ENCODE measurements around the gene COL8A2. TPM values are rescaled to one million over a fixed set of nuclear protein-coding genes. Genes with fewer than 3 reads are reported as not detected.

The COL8A2 gene
- total RNA-seq, 1 experiment from 2014 or later: 1.2 TPM

DNA sequence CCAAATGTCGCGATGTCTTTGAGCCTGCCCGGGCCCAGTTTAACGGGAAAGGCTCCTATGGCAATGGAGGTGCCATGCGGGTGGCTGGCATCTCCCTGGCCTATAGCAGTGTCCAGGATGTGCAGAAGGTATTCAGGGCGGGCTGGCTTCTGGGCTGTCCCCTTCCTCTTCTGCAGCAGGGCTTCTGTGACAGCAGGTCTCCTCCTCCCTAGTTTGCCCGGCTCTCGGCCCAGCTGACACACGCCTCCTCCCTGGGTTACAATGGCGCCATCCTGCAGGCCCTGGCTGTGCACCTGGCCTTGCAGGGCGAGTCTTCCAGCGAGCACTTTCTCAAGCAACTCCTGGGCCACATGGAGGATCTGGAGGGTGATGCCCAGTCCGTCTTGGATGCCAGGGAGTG lies 33.3 kb downstream of the COL8A2 start:
- Histone ChIP-seq H3K4me1 (ENCODE audit: control insufficient read depth, insufficient read depth, low read length) (no peaks in the 10 kb centered on the region; the same call in 1 of the 2 replicates), H3K4me3 (ENCODE audit: low read depth in 2 of 2, low read length in 2 of 2) (no peak overlapping the region), H3K36me3 (ENCODE audit: control insufficient read depth, insufficient read depth, low read length) (peaks cover 13% of the 10 kb centered on the region), H3K27ac (ENCODE audit: low read length) (no peak overlapping the region), H3K27me3 (ENCODE audit: control insufficient read depth, insufficient read depth, low read length) (no peaks in the 10 kb centered on the region), H3K9me3 (ENCODE audit: control insufficient read depth, insufficient read depth, low read depth, low read length) (no peaks in the 10 kb centered on the region)
- BruUV-seq (replicated peaks): no TSS peak
- intact Hi-C loops (cut with micrococcal nuclease; ENCODE audit: unreplicated experiment) (no loop called here), in situ Hi-C loops (cut with HindIII; ENCODE audit: low pct_unique_long_range_greater_than_20kb, low sequenced_read_pairs) (no loop called here)
- DNase-seq (ENCODE audit: low read depth, low spot score) (no peak), ATAC-seq (no peak)
- CTCF ChIA-PET: no interaction called here
- no peak for TF ChIP-seq TCF7L2 (IDR thresholded peaks at IDR 0.05; ENCODE audit: low read depth, low read length)
- POLR2A ChIA-PET: no interaction called here

DNA sequence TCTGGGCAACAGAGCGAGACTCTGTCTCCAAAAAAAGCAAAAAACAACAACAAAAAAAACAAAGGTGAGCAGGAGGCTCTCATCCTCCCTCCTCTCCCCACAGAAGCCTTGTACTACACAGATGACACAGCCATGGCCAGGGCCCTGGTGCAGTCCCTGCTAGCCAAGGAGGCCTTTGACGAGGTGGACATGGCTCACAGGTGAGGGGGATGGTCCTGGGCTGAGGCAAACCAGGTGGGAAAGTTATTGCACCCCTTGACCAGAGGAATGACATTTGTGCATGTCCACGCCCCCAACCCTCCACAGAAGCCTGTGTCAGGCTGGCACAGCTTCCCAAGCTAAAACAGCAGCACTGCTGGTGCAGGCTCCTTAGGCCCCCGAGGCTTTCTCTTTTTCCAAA lies 33.9 kb downstream of the COL8A2 start:
- no peak for DNase-seq (ENCODE audit: low read depth, low spot score)
- ChIA-PET CTCF (no interaction called here), POLR2A (interaction anchor here (0.7 kb wide), 1 partner anchor 58 kb away, joined by 3 read pairs; the partner anchor contains the start of gene TRAPPC3)
- TF ChIP-seq TCF7L2 (IDR thresholded peaks at IDR 0.05; ENCODE audit: low read depth, low read length) (no peak), CTCF (IDR thresholded peaks at IDR 0.05) (no peak), POLR2AphosphoS5 (IDR thresholded peaks at IDR 0.05; ENCODE audit: low read depth, low read length) (no peak), REST (IDR thresholded peaks at IDR 0.05; ENCODE audit: insufficient read depth in 1 of 2, low read depth in 2 of 2, low read length in 1 of 2) (no peak), SIN3A (IDR thresholded peaks at IDR 0.05; ENCODE audit: borderline replicate concordance, insufficient read depth, low read depth, low read length) (no peak)
- Histone ChIP-seq H3K27me3 (ENCODE audit: control insufficient read depth, insufficient read depth, low read length) (no peaks in the 10 kb centered on the region), H3K27ac (ENCODE audit: low read length) (no peak overlapping the region), H3K36me3 (ENCODE audit: control insufficient read depth, insufficient read depth, low read length) (peaks cover 13% of the 10 kb centered on the region), H3K4me1 (ENCODE audit: control insufficient read depth, insufficient read depth, low read length) (no peaks in the 10 kb centered on the region; the same call in 1 of the 2 replicates), H3K9me3 (ENCODE audit: control insufficient read depth, insufficient read depth, low read depth, low read length) (no peaks in the 10 kb centered on the region), H3K4me3 (ENCODE audit: low read depth in 2 of 2, low read length in 2 of 2) (no peak overlapping the region)
- no peak for ATAC-seq
- intact Hi-C loops (cut with micrococcal nuclease; ENCODE audit: unreplicated experiment) (no loop called here), in situ Hi-C loops (cut with HindIII; ENCODE audit: low pct_unique_long_range_greater_than_20kb, low sequenced_read_pairs) (no loop called here)
- BruUV-seq (replicated peaks): no TSS peak

DNA sequence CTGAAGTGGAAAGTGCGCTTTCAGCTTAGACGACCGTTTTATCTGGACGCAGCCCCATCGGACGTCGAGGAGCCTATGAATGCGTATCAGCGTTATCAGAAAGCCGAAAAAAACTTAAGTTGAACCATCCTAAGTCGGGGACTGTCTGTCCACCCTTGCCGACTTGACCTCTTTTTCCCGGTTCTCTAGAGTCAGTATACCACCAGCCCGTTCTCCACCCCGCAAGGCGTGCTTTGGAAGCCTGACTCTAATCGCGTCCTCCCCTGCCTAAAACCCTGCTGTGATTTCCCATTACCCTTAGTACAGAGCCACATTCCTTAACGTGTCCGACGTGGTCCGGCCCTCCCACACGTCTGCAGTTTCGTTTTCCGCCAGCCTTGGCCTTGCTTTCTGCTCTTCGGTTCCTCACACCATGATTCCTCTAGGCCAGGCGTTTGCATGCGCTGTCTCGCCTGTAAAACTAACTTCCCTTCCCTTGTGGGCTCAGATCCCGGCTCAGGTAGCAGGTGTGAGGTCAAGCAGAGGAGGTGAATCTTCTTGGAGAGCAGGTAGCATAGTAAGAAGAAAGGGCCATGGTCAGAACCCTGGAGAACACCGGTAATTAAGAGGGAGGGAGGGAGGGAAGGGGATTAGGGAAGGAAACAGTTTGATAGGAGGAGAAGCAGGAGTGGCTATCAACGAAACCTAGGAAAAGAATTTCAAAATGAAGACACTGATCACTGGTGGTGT lies 35.5 kb downstream of the COL8A2 start:
- Histone ChIP-seq H3K27ac (ENCODE audit: low read length) (peak overlapping the region; percentile 74), H3K4me1 (ENCODE audit: control insufficient read depth, insufficient read depth, low read length) (no peaks in the 10 kb centered on the region; the same call in 1 of the 2 replicates), H3K27me3 (ENCODE audit: control insufficient read depth, insufficient read depth, low read length) (no peaks in the 10 kb centered on the region), H3K9me3 (ENCODE audit: control insufficient read depth, insufficient read depth, low read depth, low read length) (no peaks in the 10 kb centered on the region), H3K36me3 (ENCODE audit: control insufficient read depth, insufficient read depth, low read length) (peaks cover 13% of the 10 kb centered on the region), H3K4me3 (ENCODE audit: low read depth in 2 of 2, low read length in 2 of 2) (peak overlapping the region; percentile 97 to 99)
- TF ChIP-seq POLR2AphosphoS5 (IDR thresholded peaks at IDR 0.05; ENCODE audit: low read depth, low read length) (no peak), SIN3A (IDR thresholded peaks at IDR 0.05; ENCODE audit: borderline replicate concordance, insufficient read depth, low read depth, low read length) (0 out of 2 replicates have a peak, but pooled peaks have one; percentile 23)
- in situ Hi-C loops (cut with HindIII; ENCODE audit: low pct_unique_long_range_greater_than_20kb, low sequenced_read_pairs): no loop called here
- POLR2A ChIA-PET: no interaction called here
- intact Hi-C loops (cut with micrococcal nuclease; ENCODE audit: unreplicated experiment): no loop called here
- BruUV-seq (replicated peaks): TSS peak; percentile 91
- CTCF ChIA-PET: no interaction called here
- DNase-seq (ENCODE audit: low read depth, low spot score) (no peak), ATAC-seq (no peak)

Measured in Panc1 (cell line).